Measurements from ENCODE around the gene FGG. TPM values are rescaled to one million over a fixed set of nuclear protein-coding genes. Genes with fewer than 3 reads are reported as not detected.
A peak's percentile ranks its signal among the peaks of the same experiment; 100 is the strongest.

Gene FGG
- total and polyA plus RNA-seq, 7 donors, result 0.04 to 0.84 (median 0.75) TPM; not detected in 4

GRCh38 chr4:154622598-154622997 is 10.1 kb upstream of the FGG start:
- DNase-seq (no peak), ATAC-seq (no peak)
- no peak overlapping the region for H3K27ac ChIP-seq
- no peaks in the 10 kb centered on the region for H3K36me3 ChIP-seq (ENCODE audit: insufficient read depth in 1 of 2, low read depth in 1 of 2)
- peak; percentile 32 for TF ChIP-seq CTCF (IDR thresholded peaks at IDR 0.05)
- intact Hi-C loops (cut with DNase I), result loop anchor here in 1 of 2 donors (5.0 kb wide), 1 partner anchor 70 kb away; the partner anchor contains the start of gene PLRG1
- no peaks in the 10 kb centered on the region for H3K9me3 ChIP-seq
- no peak overlapping the region for H3K4me3 ChIP-seq
- H3K4me1 ChIP-seq, result peaks cover 4% of the 10 kb centered on the region
- peaks cover 0 to 12% (median 0%) of the 10 kb centered on the region in 3 donors for H3K27me3 ChIP-seq (ENCODE audit: insufficient read depth in 3 of 3, low read length in 2 of 3)

- 0 to 93% (median 38%) methylated on average over 1 of the region's 1 CpG for WGBS, 3 donors
- no peaks in the 10 kb centered on the region for H3K9me3 ChIP-seq
- no peaks in the 10 kb centered on the region for H3K27me3 ChIP-seq (ENCODE audit: insufficient read depth in 3 of 3, low read length in 2 of 3)
- DNase-seq (no peak), ATAC-seq (no peak)
- no peaks in the 10 kb centered on the region for H3K4me1 ChIP-seq
- no peak overlapping the region for H3K27ac ChIP-seq
- intact Hi-C loops (cut with DNase I), result loop anchor here in 1 of 2 donors (5.0 kb wide), 1 partner anchor 68 kb away; the partner anchor contains the start of gene PLRG1
- H3K4me3 ChIP-seq, result no peak overlapping the region
- TF ChIP-seq CTCF (IDR thresholded peaks at IDR 0.05), result no peak
- H3K36me3 ChIP-seq (ENCODE audit: insufficient read depth in 1 of 2, low read depth in 1 of 2), result no peaks in the 10 kb centered on the region
Measured at GRCh38 chr4:154620111-154620510, 7.7 kb upstream of the FGG start.

- intact Hi-C loops (cut with DNase I), result no loop called here
- no peaks in the 10 kb centered on the region for H3K4me1 ChIP-seq
- H3K36me3 ChIP-seq (ENCODE audit: insufficient read depth in 1 of 2, low read depth in 1 of 2), result no peaks in the 10 kb centered on the region
- peak; percentile 41 for TF ChIP-seq CTCF (IDR thresholded peaks at IDR 0.05)
- DNase-seq (no peak), ATAC-seq (no peak)
- H3K9me3 ChIP-seq, result no peaks in the 10 kb centered on the region
- WGBS, 3 donors, result 43 to 46% (median 44%) methylated on average over 4 of the region's 4 CpGs
- H3K27me3 ChIP-seq (ENCODE audit: insufficient read depth in 3 of 3, low read length in 2 of 3), result no peaks in the 10 kb centered on the region
- H3K4me3 ChIP-seq, result no peak overlapping the region
- H3K27ac ChIP-seq, result no peak overlapping the region
Measured at GRCh38 chr4:154618708-154619315, 6.4 kb upstream of the FGG start.

GRCh38 chr4:154617820-154618317 is 5.4 kb upstream of the FGG start:
- WGBS, 3 donors, result 70 to 77% (median 71%) methylated on average over 5 of the region's 5 CpGs
- Histone ChIP-seq H3K4me1 (no peaks in the 10 kb centered on the region), H3K9me3 (no peaks in the 10 kb centered on the region), H3K4me3 (no peak overlapping the region), H3K27me3 (ENCODE audit: insufficient read depth in 3 of 3, low read length in 2 of 3) (no peaks in the 10 kb centered on the region), H3K27ac (no peak overlapping the region), H3K36me3 (ENCODE audit: insufficient read depth in 1 of 2, low read depth in 1 of 2) (no peaks in the 10 kb centered on the region)
- intact Hi-C loops (cut with DNase I), result no loop called here
- TF ChIP-seq CTCF (IDR thresholded peaks at IDR 0.05), result no peak
- ATAC-seq (no peak), DNase-seq (no peak)

- no peak overlapping the region for H3K4me3 ChIP-seq
- no peaks in the 10 kb centered on the region for H3K36me3 ChIP-seq (ENCODE audit: insufficient read depth in 1 of 2, low read depth in 1 of 2)
- ATAC-seq (no peak), DNase-seq (no peak)
- intact Hi-C loops (cut with DNase I), result no loop called here
- H3K27ac ChIP-seq, result no peak overlapping the region
- no peaks in the 10 kb centered on the region for H3K4me1 ChIP-seq
- no peaks in the 10 kb centered on the region for H3K27me3 ChIP-seq (ENCODE audit: insufficient read depth in 3 of 3, low read length in 2 of 3)
- no peak for TF ChIP-seq CTCF (IDR thresholded peaks at IDR 0.05)
- H3K9me3 ChIP-seq, result no peaks in the 10 kb centered on the region
- WGBS, 3 donors, result 49 to 75% (median 68%) methylated on average over 2 of the region's 2 CpGs
Measured at GRCh38 chr4:154616731-154617130, 4.3 kb upstream of the FGG start.
